Keratinocyte (primary cell): ENCODE data around the gene CCDC82.

ENCODE experiments used
- CTCF ChIP-seq, 3 experiments: IDR thresholded peaks in 1 of 3; conservative IDR thresholded peaks in 1 of 3; optimal IDR thresholded peaks in 1 of 3; 2 replicates in 2 of 3; 3 replicates in 1 of 3; pipeline versions ENCODE3 to v1.5.1; 2011; ENCODE audit warnings: low read length in 3 of 3, mild to moderate bottlenecking in 3 of 3, moderate library complexity in 2 of 3, control low read depth in 1 of 3, inconsistent platforms in 1 of 3; ENCODE audit not compliant: insufficient read depth in 2 of 3; ENCODE audit errors: extremely low read depth in 1 of 3
- EZH2 ChIP-seq: IDR thresholded peaks from one replicate; pipeline ENCODE4 v1.6.1; 2012; ENCODE audit warnings: inconsistent platforms, mild to moderate bottlenecking, low read length, moderate library complexity

- TF ChIP-seq CTCF (optimal IDR thresholded peaks at IDR 0.05 in 1 of 3, IDR thresholded peaks at IDR 0.05 in 1 of 3, conservative IDR thresholded peaks at IDR 0.05 in 1 of 3; ENCODE audit: extremely low read depth in 1 of 3, insufficient read depth in 2 of 3, low read length in 3 of 3): no peak
- TF ChIP-seq EZH2: no peak
Measured at GRCh38 chr11:96303064-96303463, 86.6 kb downstream of the CCDC82 start.
